GM12873 (cell line): ENCODE results near the gene PCBP4.

ENCODE experiments used
- TF ChIP-seq, protein P1 (sequence below): IDR thresholded peaks from 2 replicates; pipeline ENCODE4 v1.5.1; 2012; ENCODE audit warnings: low read depth, mild to moderate bottlenecking, moderate library complexity, low read length, control low read depth; ENCODE audit not compliant: insufficient read depth; ENCODE audit errors: missing control alignments

The PCBP4 gene

DNA sequence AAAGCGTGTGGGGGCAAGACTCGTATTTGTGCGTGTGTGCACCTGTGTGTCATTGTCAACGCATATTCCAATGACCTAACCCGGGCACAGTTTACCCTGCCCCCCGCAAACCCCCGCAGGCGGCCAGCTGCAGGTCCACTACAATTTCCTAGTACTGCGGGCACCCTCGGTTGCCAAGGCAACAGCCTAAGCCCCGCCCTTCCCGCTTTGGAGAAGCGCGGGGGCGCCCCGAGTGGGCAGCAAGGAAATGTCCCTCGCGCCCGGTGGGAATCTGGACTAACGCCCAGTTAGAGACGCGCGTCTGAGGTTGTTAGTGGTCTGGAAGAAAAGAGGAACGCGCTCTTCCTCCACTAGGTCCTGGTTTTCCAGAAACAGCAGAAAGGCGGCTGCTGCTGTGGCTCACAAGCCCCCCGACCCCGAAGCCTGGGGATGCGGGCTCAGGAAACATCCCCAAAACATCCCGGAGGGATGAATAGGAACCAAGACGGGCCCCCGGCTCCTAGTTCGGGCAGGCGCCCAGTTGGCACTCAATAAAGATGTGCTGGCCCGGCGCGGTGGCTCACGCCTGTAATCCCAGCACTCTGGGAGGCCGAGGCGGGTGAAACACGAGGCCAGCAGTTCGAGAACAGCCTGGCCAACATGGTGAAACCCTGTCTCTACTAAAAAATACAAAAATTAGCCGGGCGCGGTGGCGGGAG lies 8.7 kb upstream of the PCBP4 start:
- TF ChIP-seq, protein P1, sequence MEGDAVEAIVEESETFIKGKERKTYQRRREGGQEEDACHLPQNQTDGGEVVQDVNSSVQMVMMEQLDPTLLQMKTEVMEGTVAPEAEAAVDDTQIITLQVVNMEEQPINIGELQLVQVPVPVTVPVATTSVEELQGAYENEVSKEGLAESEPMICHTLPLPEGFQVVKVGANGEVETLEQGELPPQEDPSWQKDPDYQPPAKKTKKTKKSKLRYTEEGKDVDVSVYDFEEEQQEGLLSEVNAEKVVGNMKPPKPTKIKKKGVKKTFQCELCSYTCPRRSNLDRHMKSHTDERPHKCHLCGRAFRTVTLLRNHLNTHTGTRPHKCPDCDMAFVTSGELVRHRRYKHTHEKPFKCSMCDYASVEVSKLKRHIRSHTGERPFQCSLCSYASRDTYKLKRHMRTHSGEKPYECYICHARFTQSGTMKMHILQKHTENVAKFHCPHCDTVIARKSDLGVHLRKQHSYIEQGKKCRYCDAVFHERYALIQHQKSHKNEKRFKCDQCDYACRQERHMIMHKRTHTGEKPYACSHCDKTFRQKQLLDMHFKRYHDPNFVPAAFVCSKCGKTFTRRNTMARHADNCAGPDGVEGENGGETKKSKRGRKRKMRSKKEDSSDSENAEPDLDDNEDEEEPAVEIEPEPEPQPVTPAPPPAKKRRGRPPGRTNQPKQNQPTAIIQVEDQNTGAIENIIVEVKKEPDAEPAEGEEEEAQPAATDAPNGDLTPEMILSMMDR, result peak; percentile 16

DNA sequence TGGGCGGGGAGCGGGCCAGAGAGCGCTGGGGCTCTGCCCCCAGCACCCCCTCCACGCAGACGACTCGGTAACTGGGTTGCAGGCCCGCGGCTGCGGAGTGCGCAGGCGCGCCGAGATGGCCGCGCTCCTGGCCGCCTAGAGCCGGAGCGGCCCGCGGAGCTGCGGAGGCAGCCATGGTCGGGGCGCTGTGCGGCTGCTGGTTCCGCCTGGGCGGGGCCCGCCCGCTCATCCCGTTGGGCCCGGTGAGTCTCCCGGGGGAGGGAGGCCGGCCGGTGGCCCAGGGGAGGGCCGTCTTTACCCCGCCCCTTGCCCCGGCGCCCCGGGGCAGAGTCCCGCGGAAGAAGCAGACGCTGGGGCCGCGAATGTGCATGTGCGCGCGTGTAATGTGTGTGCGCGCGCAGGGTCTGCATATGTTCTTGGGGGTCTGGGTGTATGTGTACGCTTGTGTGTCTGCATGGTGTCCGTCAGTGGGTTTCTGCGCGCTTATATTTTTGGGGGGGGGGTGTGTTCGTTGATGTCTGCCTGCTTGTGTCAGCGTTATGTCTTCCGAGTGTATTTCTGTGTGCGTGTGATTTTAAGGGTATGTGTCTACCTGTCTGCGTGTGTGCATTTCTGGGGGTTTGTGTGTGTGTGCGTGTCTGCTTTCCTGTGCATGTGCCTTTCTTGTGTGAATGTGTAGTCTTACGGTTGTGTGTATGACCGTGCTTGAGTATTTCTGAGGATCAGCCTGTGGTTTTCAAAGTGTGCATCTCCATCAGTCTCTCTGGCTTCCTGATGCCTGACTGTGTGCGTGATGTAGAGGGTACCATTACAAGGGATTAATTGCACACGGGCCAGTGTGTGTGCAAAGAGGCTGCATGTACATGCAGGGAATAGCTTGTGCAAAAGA lies 8.0 kb upstream of the PCBP4 start, which contains the start of gene ABHD14A:
TSS of gene ABHD14A (plus strand) at position 102 of the 889 bp plus-strand sequence. CDS start at position 174, 72 bp downstream.
- TF ChIP-seq, protein P1, result no peak

DNA sequence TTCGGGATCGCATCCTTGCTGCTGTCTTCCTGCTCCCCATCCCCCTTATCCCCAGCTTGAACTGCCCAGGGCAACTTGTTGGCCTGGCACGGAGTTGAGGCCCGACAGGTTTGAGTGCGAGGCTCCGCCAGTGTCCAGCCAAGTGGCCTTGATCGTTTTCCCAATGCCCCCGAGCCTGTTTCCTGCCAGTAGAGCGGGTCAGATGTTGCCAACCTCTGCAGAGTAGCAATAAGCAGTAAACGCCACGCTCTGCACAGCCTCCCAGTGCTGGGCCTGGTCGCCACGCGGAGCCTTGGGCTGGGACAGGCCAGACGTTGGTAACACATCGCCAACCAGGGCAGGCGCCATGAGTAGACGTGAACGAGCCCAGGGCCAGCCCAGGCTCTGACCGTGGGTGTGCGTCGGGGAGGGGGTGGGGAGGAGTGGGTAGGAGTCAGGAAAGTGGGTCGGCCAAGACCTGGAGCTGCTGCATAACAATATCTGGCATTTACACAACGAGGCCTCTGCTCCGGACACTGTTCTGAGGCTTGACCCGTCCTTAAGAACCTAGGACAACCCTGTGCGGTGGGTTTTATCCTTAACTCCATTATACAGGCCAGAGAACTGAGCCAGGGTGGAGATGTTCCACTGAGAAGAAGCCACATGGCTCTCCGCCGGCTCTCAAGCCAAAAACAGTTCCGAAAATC lies 7.2 kb upstream of the PCBP4 start:
- TF ChIP-seq, protein P1, result no peak

DNA sequence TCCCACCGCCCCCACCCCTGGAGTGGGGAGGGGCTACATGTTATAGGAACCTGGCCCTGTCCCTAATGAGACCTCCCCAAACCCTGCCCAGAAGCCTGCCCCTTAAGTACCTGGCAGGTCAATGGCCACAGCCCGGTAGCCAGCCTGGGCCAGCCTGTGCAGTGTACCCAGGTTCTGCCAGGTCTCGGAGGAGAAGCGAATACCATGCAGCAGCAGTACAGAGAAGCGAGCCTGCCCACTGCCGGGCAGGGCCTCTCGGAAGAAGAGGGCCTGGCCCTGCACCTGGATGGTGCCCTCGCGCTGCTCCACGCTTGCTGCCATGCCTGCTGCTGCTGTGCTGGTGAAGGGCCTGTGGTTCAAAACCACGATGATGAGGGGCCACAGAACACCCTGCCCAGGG lies 4.1 kb upstream of the PCBP4 start:
- TF ChIP-seq, protein P1, result no peak

DNA sequence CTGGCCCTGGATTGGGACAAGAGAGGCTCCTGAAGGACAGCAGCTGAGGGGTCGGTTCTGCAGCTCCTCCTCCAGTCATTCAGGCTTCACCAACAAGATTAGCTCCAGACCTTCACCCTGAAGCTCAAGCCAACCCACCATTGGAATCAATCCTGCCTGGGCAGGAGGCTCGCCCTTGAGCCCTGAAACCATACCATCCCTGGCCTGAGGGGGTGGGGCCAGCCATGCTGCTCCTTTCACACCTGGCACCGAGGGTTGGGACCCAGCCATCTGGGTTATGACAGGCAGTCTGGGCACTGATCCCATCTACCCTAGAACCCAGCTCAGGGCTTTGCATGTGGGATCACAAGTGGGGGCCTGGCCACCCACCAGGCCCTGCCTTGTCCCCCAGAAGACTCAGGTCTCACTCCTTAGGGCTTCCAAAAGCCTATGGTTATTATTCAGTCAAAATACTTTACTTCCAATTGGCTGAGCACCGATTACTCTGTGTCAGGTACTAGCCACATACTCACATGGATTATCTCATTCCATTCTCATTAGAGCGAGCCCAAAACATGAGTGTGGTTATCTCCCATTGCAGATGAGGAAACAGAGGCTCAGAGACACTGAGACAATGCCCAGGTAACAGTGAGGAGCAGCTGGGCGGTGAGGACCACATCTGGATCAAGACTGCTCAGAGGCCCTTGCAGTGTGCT lies 3.5 kb upstream of the PCBP4 start:
- TF ChIP-seq, protein P1, result no peak

DNA sequence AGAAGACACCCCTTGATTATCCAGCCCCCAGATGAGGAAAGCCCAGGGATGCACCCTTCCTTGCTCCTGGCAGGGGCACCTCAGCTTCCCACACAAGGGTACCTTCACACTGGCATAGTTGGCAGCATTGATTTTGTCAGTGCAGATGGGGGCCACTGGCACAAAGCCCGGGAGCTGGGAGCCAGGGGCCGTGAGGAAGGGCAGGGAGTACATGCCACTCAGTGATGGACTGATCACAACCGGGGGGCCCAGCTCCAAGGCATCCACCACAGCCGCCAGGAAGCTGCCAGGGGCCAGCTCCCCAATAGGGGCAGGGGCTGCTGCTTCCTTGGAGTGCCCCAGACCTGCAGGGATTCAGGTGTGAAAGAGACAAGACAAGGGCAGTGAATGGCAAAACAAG lies 2.6 kb upstream of the PCBP4 start:
- TF ChIP-seq, protein P1, result no peak
